K562 (cell line): ENCODE measurements around the gene PGM5. TPM values are rescaled to one million over a fixed set of nuclear protein-coding genes. Genes with fewer than 3 reads are reported as not detected.

ENCODE experiments used
- ATAC-seq: fragments of 200-7000 bp; cut with Tn5 transposase; 3 replicates; pipeline ENCODE4 v1.9.1; 2020; ENCODE audit warnings: moderate library complexity
- BruUV-seq: library from RNA; stranded (reverse); fragments of 400-500 nt; replicated peaks from 2 replicates; lab custom pipeline; 2021; lab: Mats Ljungman, UMichigan
- CTCF ChIA-PET: fragments of 300-600 bp; formaldehyde crosslinking; extraction: SDS; loops from one replicate; lab custom pipeline; 2021; ENCODE audit warnings: low intra/inter-chr PET ratio; lab: Yijun Ruan, JAX
- POLR2A ChIA-PET: fragments of 300-600, 350-650 bp; sonication (Branson Sonifier 250); formaldehyde crosslinking; extraction: SDS; loops from one replicate; lab custom pipeline; 2021; ENCODE audit warnings: antibody characterized with exemption, inconsistent platforms; lab: Yijun Ruan, JAX
- DNase-seq, 4 experiments: peaks; one replicate each; pipeline versions ENCODE4 v3.0.0 to v3.0.0-alpha.2; 2011 to 2018; ENCODE audit warnings: low spot score in 3 of 4, mixed read lengths in 3 of 4; ENCODE audit errors: extremely low read depth in 1 of 4
- FAIRE-seq: peaks from 2 replicates; lab custom pipeline; 2011; peaks lifted over from hg19 to GRCh38; lab: Jason Lieb, UNC
- H2AFZ ChIP-seq: 2 replicates; pipeline ENCODE4 v1.6.0; 2011; ENCODE audit warnings: low read depth, low read length, control low read depth, inconsistent platforms
- H3K27ac ChIP-seq: fragments of 200-600 bp; 3 replicates; pipeline ENCODE4 v1.8.0; 2011; ENCODE audit warnings: low read depth, mild to moderate bottlenecking, control low read depth, inconsistent platforms, low read length, moderate library complexity, mixed read lengths; ENCODE audit errors: extremely low read depth
- H3K27me3 ChIP-seq, 2 experiments: fragments of 300-600 bp in 1 of 2; 2 replicates in 1 of 2; 3 replicates in 1 of 2; pipeline versions ENCODE4 v1.6.0 to v1.8.0; 2011; ENCODE audit warnings: inconsistent platforms in 2 of 2, low read length in 2 of 2, mild to moderate bottlenecking in 1 of 2, mixed read lengths in 1 of 2, moderate library complexity in 1 of 2; ENCODE audit not compliant: control insufficient read depth in 2 of 2, insufficient read depth in 2 of 2
- H3K36me3 ChIP-seq: fragments of 300-600 bp; 3 replicates; pipeline ENCODE4 v1.8.0; 2011; ENCODE audit warnings: mild to moderate bottlenecking, low read length, inconsistent platforms; ENCODE audit not compliant: control insufficient read depth, insufficient read depth
- H3K4me1 ChIP-seq, 2 experiments: fragments of 200-600 bp in 1 of 2; replicated peaks in 1 of 2; 2 replicates in 1 of 2; 3 replicates in 1 of 2; pipeline versions ENCODE4 v1.5.1 to v1.8.0; 2011; ENCODE audit warnings: inconsistent platforms in 2 of 2, low read length in 2 of 2, mild to moderate bottlenecking in 1 of 2, mixed read lengths in 1 of 2, moderate library complexity in 1 of 2; ENCODE audit not compliant: control insufficient read depth in 2 of 2, insufficient read depth in 2 of 2
- H3K4me2 ChIP-seq: 2 replicates; pipeline ENCODE4 v1.6.1; 2011; ENCODE audit warnings: low read length, control low read depth, inconsistent platforms, mixed read lengths; ENCODE audit not compliant: insufficient read depth
- H3K4me3 ChIP-seq: fragments of 200-600 bp; sonication (generic), shearing (Covaris generic); 2 replicates; pipeline ENCODE4 v1.5.1; 2016; ENCODE audit warnings: control low read depth, inconsistent platforms
- H3K79me2 ChIP-seq: fragments of 200-600 bp; 3 replicates; pipeline ENCODE4 v1.8.0; 2011; ENCODE audit warnings: low read length, inconsistent platforms; ENCODE audit not compliant: control insufficient read depth, insufficient read depth
- H3K9ac ChIP-seq, 2 experiments: 2 replicates each; pipeline versions ENCODE4 v1.6.0 to v1.6.1; 2011; ENCODE audit warnings: low read depth in 2 of 2, low read length in 2 of 2, control low read depth in 1 of 2, inconsistent platforms in 1 of 2, mild to moderate bottlenecking in 1 of 2, mixed read lengths in 1 of 2; ENCODE audit not compliant: insufficient read depth in 1 of 2
- H3K9me1 ChIP-seq: one replicate; pipeline ENCODE4 v1.6.0; 2011; ENCODE audit warnings: inconsistent platforms, mild to moderate bottlenecking, low read length, moderate library complexity; ENCODE audit not compliant: control insufficient read depth, insufficient read depth
- H3K9me3 ChIP-seq: replicated peaks from 2 replicates; pipeline ENCODE4 v1.5.1; 2011; ENCODE audit warnings: low read depth, low read length, inconsistent platforms; ENCODE audit not compliant: control insufficient read depth, insufficient read depth
- H4K20me1 ChIP-seq: replicated peaks from 2 replicates; pipeline ENCODE4 v1.6.1; 2011; ENCODE audit warnings: low read length, inconsistent platforms, mixed read lengths; ENCODE audit not compliant: control insufficient read depth, insufficient read depth
- CBX1 ChIP-seq: sonication (generic); IDR thresholded peaks from 2 replicates; pipeline ENCODE4 v1.6.1; 2016; ENCODE audit warnings: antibody characterized with exemption, low read depth, mild to moderate bottlenecking
- NCOA4 ChIP-seq: fragments of 450-650 bp; IDR thresholded peaks from 2 replicates; pipeline ENCODE4 v1.6.1; 2018; ENCODE audit warnings: mild to moderate bottlenecking; ENCODE audit not compliant: partially characterized antibody
- PHTF2 ChIP-seq: fragments of 250-450 bp; sonication (Bioruptor Pico); IDR thresholded peaks from 2 replicates; pipeline ENCODE4 v1.5.0; 2021; ENCODE audit warnings: mild to moderate bottlenecking
- RFX5 ChIP-seq: IDR thresholded peaks from 2 replicates; pipeline ENCODE4 v1.6.1; 2011; ENCODE audit warnings: low read depth, mild to moderate bottlenecking, improper control_type of control experiment, low read length
- SMAD2 ChIP-seq: fragments of 150-350 bp; IDR thresholded peaks from 2 replicates; pipeline ENCODE4 v1.6.1; 2014; ENCODE audit warnings: low read depth, mild to moderate bottlenecking, low read length
- TOE1 ChIP-seq, 2 experiments: fragments of 450-650 bp in 1 of 2; sonication (generic) in 1 of 2; formaldehyde crosslinking in 1 of 2; IDR thresholded peaks; 2 replicates each; pipeline versions ENCODE4 v1.7.1 to v1.8.0; 2016 to 2022; ENCODE audit warnings: borderline replicate concordance in 2 of 2, mild to moderate bottlenecking in 2 of 2, antibody characterized with exemption in 1 of 2, inconsistent platforms in 1 of 2, low read depth in 1 of 2, missing genetic modification reagents in 1 of 2, moderate library complexity in 1 of 2
- XRCC4 ChIP-seq: IDR thresholded peaks from one replicate; pipeline ENCODE4 v1.6.1; 2011; ENCODE audit not compliant: insufficient read depth, insufficient read length; ENCODE audit errors: extremely low read depth
- ZC3H8 ChIP-seq: fragments of 450-650 bp; IDR thresholded peaks from 2 replicates; pipeline ENCODE4 v1.6.1; 2017
- ZNF384 ChIP-seq: IDR thresholded peaks from 2 replicates; pipeline ENCODE4 v1.6.1; 2012; ENCODE audit warnings: low read depth, low read length, improper control_type of control experiment
- ZNF668 ChIP-seq: fragments of 250-450 bp; sonication (Bioruptor Pico); IDR thresholded peaks from 2 replicates; pipeline ENCODE4 v1.8.0; 2022; ENCODE audit warnings: mild to moderate bottlenecking, inconsistent platforms
- WGBS: fragments of 100-300 bp; shearing (Covaris generic); methylation state at CpG from one replicate; pipeline ENCODE4 v1.1.6; 2016; ENCODE audit warnings: low coverage, mixed read lengths; ENCODE audit not compliant: insufficient coverage; ENCODE audit errors: missing lambda C conversion rate; 5-methylcytosine and 5-hydroxymethylcytosine counted together
- in situ Hi-C: fragments of 300-500 bp; cut with MboI; formaldehyde crosslinking; loops from 4 replicates; pipeline ENCODE4 v1.15.0; 2018; ENCODE audit warnings: inconsistent platforms, mixed read lengths
- intact Hi-C: fragments of 100-400 bp; cut with micrococcal nuclease; formaldehyde crosslinking; loops from 2 replicates; pipeline ENCODE4 v1.14.2; 2022
- polyA plus RNA-seq, 8 experiments: library from polyadenylated mRNA; depleted of rRNA in 4 of 8; stranded (reverse) in 5 of 8; unstranded in 3 of 8; fragments of >200 nt; fragmentation: Nextera tagmentation in 2 of 8; fragmentation: Illumina TruSeq in 1 of 8; extraction: Ambion mirVana in 2 of 8; extraction: Trizol in 1 of 8; gene quantifications; 2 replicates each; pipeline versions ENCODE4 v1.2.1 to v1.2.3, GENCODE V29; 2011 to 2014; ENCODE audit warnings: inconsistent platforms in 1 of 8, missing spikeins in 1 of 8
- total RNA-seq, 7 experiments: library from RNA; depleted of rRNA in 6 of 7; stranded (reverse); fragments of >200 nt in 6 of 7; fragmentation: Illumina TruSeq in 2 of 7; extraction: Trizol in 2 of 7; gene quantifications; 2 replicates each; pipeline versions ENCODE4 v1.2.1 to v1.2.3, GENCODE V29; 2011 to 2021; ENCODE audit warnings: low replicate concordance in 1 of 7
- TF ChIP-seq, protein P1 (sequence below), 2 experiments: fragments of 450-650 bp; conservative IDR thresholded peaks; 2 replicates each; pipeline ENCODE4 v1.6.1; 2017; ENCODE audit warnings: mild to moderate bottlenecking in 2 of 2, moderate library complexity in 2 of 2
- TF ChIP-seq, protein P2 (sequence below): fragments of 250-450 bp; sonication (Bioruptor Pico); IDR thresholded peaks from 2 replicates; pipeline ENCODE4 v1.8.0; 2021; ENCODE audit warnings: moderate library complexity, mild to moderate bottlenecking, inconsistent platforms
- TF ChIP-seq, protein P3 (sequence below), 2 experiments: IDR thresholded peaks; 2 replicates each; pipeline ENCODE4 v1.6.1; 2011; ENCODE audit warnings: borderline replicate concordance in 1 of 2, control low read depth in 1 of 2, low read depth in 1 of 2, low read length in 1 of 2, mild to moderate bottlenecking in 1 of 2, mixed read lengths in 1 of 2, moderate library complexity in 1 of 2; ENCODE audit not compliant: insufficient read depth in 1 of 2, insufficient read length in 1 of 2, poor library complexity in 1 of 2, severe bottlenecking in 1 of 2; ENCODE audit errors: extremely low read depth in 1 of 2
- TF ChIP-seq, protein P4 (sequence below): fragments of 450-650 bp; IDR thresholded peaks from one replicate; pipeline ENCODE4 v1.6.1; 2018; ENCODE audit warnings: mild to moderate bottlenecking, moderate library complexity; ENCODE audit not compliant: partially characterized antibody

PGM5 gene
- total and polyA plus RNA-seq, 9 of the 15 experiments (the other 6 are each of a cell fraction or from before 2014, with no cell fraction given): 0.03 to 0.24 (median 0.15) TPM; not detected in 1

DNA sequence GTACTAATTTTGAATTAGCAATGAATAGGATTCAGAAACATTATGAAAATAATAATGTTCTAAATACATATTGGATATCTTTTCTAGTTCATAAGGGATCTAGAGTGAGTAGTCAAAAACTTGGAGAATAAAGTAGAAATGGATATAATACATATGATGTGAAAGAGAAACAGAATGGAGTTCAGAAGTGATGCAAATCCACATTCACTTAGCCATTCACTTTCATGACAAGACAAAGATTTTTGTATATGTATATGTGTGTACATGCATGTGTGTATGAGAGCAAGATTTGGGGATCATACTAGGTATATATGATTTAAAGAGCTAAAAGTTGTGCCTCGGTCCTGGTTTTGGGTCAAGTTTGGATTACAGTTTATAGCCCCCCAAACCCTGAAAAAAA is 150.1 kb downstream of the PGM5 start:
- H3K27ac ChIP-seq: no peak overlapping the region
- H3K4me3 ChIP-seq: no peak overlapping the region
- H3K36me3 ChIP-seq: no peaks in the 10 kb centered on the region
- no peaks in the 10 kb centered on the region for H3K79me2 ChIP-seq
- ChIA-PET POLR2A (interaction anchor here (1.8 kb wide), 1 partner anchor 25 kb away, joined by 4 read pairs; no protein-coding TSS in a partner anchor), CTCF (no interaction called here)
- no peaks in the 10 kb centered on the region for H3K9me3 ChIP-seq
- no peaks in the 10 kb centered on the region for H4K20me1 ChIP-seq
- 10% methylated on average over 1 of the region's 1 CpG for WGBS
- peaks cover 0 to 12% of the 10 kb centered on the region in 2 experiments; a peak in 2 of 5 replicates for H3K4me1 ChIP-seq
- ATAC-seq (no peak), DNase-seq (no peak), FAIRE-seq (no peak)
- BruUV-seq: no TSS peak
- H2AFZ ChIP-seq: no peak overlapping the region; the same call in 1 of the 2 replicates
- in situ Hi-C loops (no loop called here), intact Hi-C loops (no loop called here)
- H3K9me1 ChIP-seq: no peaks in the 10 kb centered on the region
- H3K27me3 ChIP-seq: no peaks in the 10 kb centered on the region; a peak in 1 of 5 replicates
- no peak overlapping the region for H3K9ac ChIP-seq
- H3K4me2 ChIP-seq: no peak overlapping the region
- TF ChIP-seq SMAD2: no peak
- TF ChIP-seq TOE1 (IDR thresholded peaks at IDR 0.05; ENCODE audit: borderline replicate concordance): no peak
- TF ChIP-seq TOE1 (CRISPR knock-in tag; IDR thresholded peaks at IDR 0.05; ENCODE audit: borderline replicate concordance, low read depth): no peak
- TF ChIP-seq ZNF384: no peak
- TF ChIP-seq, protein P1, sequence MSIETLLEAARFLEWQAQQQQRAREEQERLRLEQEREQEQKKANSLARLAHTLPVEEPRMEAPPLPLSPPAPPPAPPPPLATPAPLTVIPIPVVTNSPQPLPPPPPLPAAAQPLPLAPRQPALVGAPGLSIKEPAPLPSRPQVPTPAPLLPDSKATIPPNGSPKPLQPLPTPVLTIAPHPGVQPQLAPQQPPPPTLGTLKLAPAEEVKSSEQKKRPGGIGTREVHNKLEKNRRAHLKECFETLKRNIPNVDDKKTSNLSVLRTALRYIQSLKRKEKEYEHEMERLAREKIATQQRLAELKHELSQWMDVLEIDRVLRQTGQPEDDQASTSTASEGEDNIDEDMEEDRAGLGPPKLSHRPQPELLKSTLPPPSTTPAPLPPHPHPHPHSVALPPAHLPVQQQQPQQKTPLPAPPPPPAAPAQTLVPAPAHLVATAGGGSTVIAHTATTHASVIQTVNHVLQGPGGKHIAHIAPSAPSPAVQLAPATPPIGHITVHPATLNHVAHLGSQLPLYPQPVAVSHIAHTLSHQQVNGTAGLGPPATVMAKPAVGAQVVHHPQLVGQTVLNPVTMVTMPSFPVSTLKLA (conservative IDR thresholded peaks at IDR 0.05): no peak
- no peak for TF ChIP-seq ZNF668
- no peak for TF ChIP-seq ZC3H8
- no peak for TF ChIP-seq PHTF2 (CRISPR knock-in tag)
- no peak for TF ChIP-seq CBX1
- TF ChIP-seq RFX5: no peak
- TF ChIP-seq, protein P2, sequence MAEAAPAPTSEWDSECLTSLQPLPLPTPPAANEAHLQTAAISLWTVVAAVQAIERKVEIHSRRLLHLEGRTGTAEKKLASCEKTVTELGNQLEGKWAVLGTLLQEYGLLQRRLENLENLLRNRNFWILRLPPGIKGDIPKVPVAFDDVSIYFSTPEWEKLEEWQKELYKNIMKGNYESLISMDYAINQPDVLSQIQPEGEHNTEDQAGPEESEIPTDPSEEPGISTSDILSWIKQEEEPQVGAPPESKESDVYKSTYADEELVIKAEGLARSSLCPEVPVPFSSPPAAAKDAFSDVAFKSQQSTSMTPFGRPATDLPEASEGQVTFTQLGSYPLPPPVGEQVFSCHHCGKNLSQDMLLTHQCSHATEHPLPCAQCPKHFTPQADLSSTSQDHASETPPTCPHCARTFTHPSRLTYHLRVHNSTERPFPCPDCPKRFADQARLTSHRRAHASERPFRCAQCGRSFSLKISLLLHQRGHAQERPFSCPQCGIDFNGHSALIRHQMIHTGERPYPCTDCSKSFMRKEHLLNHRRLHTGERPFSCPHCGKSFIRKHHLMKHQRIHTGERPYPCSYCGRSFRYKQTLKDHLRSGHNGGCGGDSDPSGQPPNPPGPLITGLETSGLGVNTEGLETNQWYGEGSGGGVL (CRISPR knock-in tag): no peak
- no peak for TF ChIP-seq XRCC4
- TF ChIP-seq, protein P3, sequence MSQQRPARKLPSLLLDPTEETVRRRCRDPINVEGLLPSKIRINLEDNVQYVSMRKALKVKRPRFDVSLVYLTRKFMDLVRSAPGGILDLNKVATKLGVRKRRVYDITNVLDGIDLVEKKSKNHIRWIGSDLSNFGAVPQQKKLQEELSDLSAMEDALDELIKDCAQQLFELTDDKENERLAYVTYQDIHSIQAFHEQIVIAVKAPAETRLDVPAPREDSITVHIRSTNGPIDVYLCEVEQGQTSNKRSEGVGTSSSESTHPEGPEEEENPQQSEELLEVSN (IDR thresholded peaks at IDR 0.05; ENCODE audit: borderline replicate concordance in 1 of 2, extremely low read depth in 1 of 2, insufficient read depth in 1 of 2, insufficient read length in 1 of 2, low read depth in 1 of 2, low read length in 1 of 2, poor library complexity in 1 of 2, severe bottlenecking in 1 of 2): no peak
- TF ChIP-seq, protein P4, sequence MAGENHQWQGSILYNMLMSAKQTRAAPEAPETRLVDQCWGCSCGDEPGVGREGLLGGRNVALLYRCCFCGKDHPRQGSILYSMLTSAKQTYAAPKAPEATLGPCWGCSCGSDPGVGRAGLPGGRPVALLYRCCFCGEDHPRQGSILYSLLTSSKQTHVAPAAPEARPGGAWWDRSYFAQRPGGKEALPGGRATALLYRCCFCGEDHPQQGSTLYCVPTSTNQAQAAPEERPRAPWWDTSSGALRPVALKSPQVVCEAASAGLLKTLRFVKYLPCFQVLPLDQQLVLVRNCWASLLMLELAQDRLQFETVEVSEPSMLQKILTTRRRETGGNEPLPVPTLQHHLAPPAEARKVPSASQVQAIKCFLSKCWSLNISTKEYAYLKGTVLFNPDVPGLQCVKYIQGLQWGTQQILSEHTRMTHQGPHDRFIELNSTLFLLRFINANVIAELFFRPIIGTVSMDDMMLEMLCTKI: no peak
- TF ChIP-seq NCOA4: no peak
